GM18505 (cell line): Measurements from ENCODE around the gene FRZB.

Experiments used
- ATAC-seq: cut with Tn5 transposase; IDR thresholded peaks from one replicate; pipeline ENCODE4 v1.9.1; 2021; ENCODE audit not compliant: unreplicated experiment
- POLR2A ChIP-seq: IDR thresholded peaks from 4 replicates; pipeline ENCODE4 v1.6.1; 2011; ENCODE audit warnings: borderline replicate concordance; ENCODE audit not compliant: insufficient read depth, insufficient read length; ENCODE audit errors: extremely low read depth

The FRZB gene

GRCh38 chr2:182870227-182870626, 3.8 kb upstream of the FRZB start:
- ATAC-seq: no peak
- TF ChIP-seq POLR2A: no peak

GRCh38 chr2:182868054-182868796, 1.8 kb upstream of the FRZB start:
- no peak for ATAC-seq
- no peak for TF ChIP-seq POLR2A

GRCh38 chr2:182867426-182868053, 1.1 kb upstream of the FRZB start:
- no peak for TF ChIP-seq POLR2A
- no peak for ATAC-seq

- ATAC-seq: no peak
- TF ChIP-seq POLR2A: no peak
Measured at GRCh38 chr2:182866095-182866460, 359 bp downstream of the FRZB start.

GRCh38 chr2:182864949-182865570, 1.4 kb downstream of the FRZB start:
- ATAC-seq: no peak
- TF ChIP-seq POLR2A: no peak

- no peak for ATAC-seq
- TF ChIP-seq POLR2A: no peak
Measured at GRCh38 chr2:182863642-182864041, 2.8 kb downstream of the FRZB start.

- no peak for TF ChIP-seq POLR2A
- ATAC-seq: no peak
Measured at GRCh38 chr2:182862091-182862490, 4.3 kb downstream of the FRZB start.

- ATAC-seq: no peak
- no peak for TF ChIP-seq POLR2A
Measured at GRCh38 chr2:182860858-182861257, 5.6 kb downstream of the FRZB start.

GRCh38 chr2:182858671-182859070, 7.8 kb downstream of the FRZB start:
- no peak for TF ChIP-seq POLR2A
- ATAC-seq: no peak

GRCh38 chr2:182855376-182855775, 11.1 kb downstream of the FRZB start:
- ATAC-seq: no peak
- no peak for TF ChIP-seq POLR2A

GRCh38 chr2:182854375-182855105, 11.9 kb downstream of the FRZB start:
- no peak for TF ChIP-seq POLR2A
- no peak for ATAC-seq

GRCh38 chr2:182852801-182853200, 13.6 kb downstream of the FRZB start:
- no peak for TF ChIP-seq POLR2A

GRCh38 chr2:182852090-182852489, 14.3 kb downstream of the FRZB start:
- no peak for ATAC-seq
- TF ChIP-seq POLR2A: no peak

More at GRCh38 chr2:182852801-182853200, 13.6 kb downstream of the FRZB start:
- ATAC-seq: no peak
